PC-3 (cell line): ENCODE results near the gene ZNF19. TPM values are rescaled to one million over a fixed set of nuclear protein-coding genes. Genes with fewer than 3 reads are reported as not detected.
A peak's percentile ranks its signal among the peaks of the same experiment; 100 is the strongest.

Source experiments
- ATAC-seq: fragments of 200-7000 bp; cut with Tn5 transposase; 2 replicates; pipeline ENCODE4 v1.9.1; 2020; ENCODE audit warnings: mild to moderate bottlenecking, moderate library complexity
- BruUV-seq: library from RNA; stranded (reverse); fragments of 400-500 nt; replicated peaks from 2 replicates; lab custom pipeline; 2021; lab: Mats Ljungman, UMichigan
- CTCF ChIA-PET: fragments of 300-600 bp; sonication (Branson Sonifier 250); formaldehyde crosslinking; loops from one replicate; lab custom pipeline; 2022; ENCODE audit warnings: antibody characterized with exemption; lab: Charles Lee
- POLR2A ChIA-PET: fragments of 300-600 bp; sonication (Branson Sonifier 250); formaldehyde crosslinking; loops from one replicate; lab custom pipeline; 2022; ENCODE audit warnings: antibody characterized with exemption; ENCODE audit not compliant: unreplicated experiment; lab: Charles Lee
- DNase-seq: peaks from one replicate; pipeline ENCODE4 v3.0.0-alpha.2; 2015
- H2AFZ ChIP-seq: fragments of 300-600 bp; sonication (generic); 2 replicates; pipeline ENCODE4 v1.6.0; 2016; ENCODE audit warnings: antibody characterized with exemption, low read length
- H3F3A ChIP-seq: fragments of 300-600 bp; sonication (generic); one replicate; pipeline ENCODE4 v1.6.0; 2017; ENCODE audit warnings: antibody characterized with exemption, low read length, control low read depth, mild to moderate bottlenecking; ENCODE audit not compliant: unreplicated experiment
- H3K27ac ChIP-seq: fragments of 300-600 bp; sonication (generic); 2 replicates; pipeline ENCODE4 v1.5.1; 2016; ENCODE audit warnings: mild to moderate bottlenecking, low read length
- H3K27me3 ChIP-seq: fragments of 300-600 bp; sonication (generic); 2 replicates; pipeline ENCODE4 v1.6.1; 2016; ENCODE audit warnings: low read length, mixed read lengths
- H3K36me3 ChIP-seq: fragments of 300-600 bp; sonication (generic); 2 replicates; pipeline ENCODE4 v1.6.1; 2016; ENCODE audit warnings: low read depth, mixed run types, low read length, mixed read lengths
- H3K4me1 ChIP-seq: fragments of 300-600 bp; sonication (generic); 2 replicates; pipeline ENCODE4 v1.5.1; 2016; ENCODE audit warnings: low read length; ENCODE audit not compliant: insufficient read depth
- H3K4me2 ChIP-seq: fragments of 300-600 bp; sonication (generic); 2 replicates; pipeline ENCODE4 v1.6.0; 2016; ENCODE audit warnings: low read length
- H3K4me3 ChIP-seq: fragments of 300-600 bp; sonication (generic); 2 replicates; pipeline ENCODE4 v1.5.1; 2016; ENCODE audit warnings: mild to moderate bottlenecking, low read length, mixed read lengths
- H3K79me2 ChIP-seq: fragments of 300-600 bp; sonication (generic); 2 replicates; pipeline ENCODE4 v1.6.1; 2017; ENCODE audit warnings: low read length, mixed read lengths
- H3K9ac ChIP-seq: fragments of 300-600 bp; sonication (generic); 2 replicates; pipeline ENCODE4 v1.6.0; 2016; ENCODE audit warnings: mild to moderate bottlenecking, low read length
- H3K9me2 ChIP-seq: fragments of 300-600 bp; sonication (generic); replicated peaks from 2 replicates; pipeline ENCODE4 v1.6.1; 2016; ENCODE audit warnings: mixed run types, low read length, mixed read lengths
- H3K9me3 ChIP-seq: fragments of 300-600 bp; sonication (generic); 2 replicates; pipeline ENCODE4 v1.6.1; 2016; ENCODE audit warnings: low read length, mixed read lengths
- H4K20me1 ChIP-seq: fragments of 300-600 bp; sonication (generic); 2 replicates; pipeline ENCODE4 v1.6.1; 2016; ENCODE audit warnings: low read length, mixed read lengths
- CTCF ChIP-seq: fragments of 300-600 bp; sonication (generic); conservative IDR thresholded peaks from 2 replicates; pipeline ENCODE4 v1.5.1; 2017; ENCODE audit warnings: antibody characterized with exemption, low read depth, mild to moderate bottlenecking, low read length
- EZH2 ChIP-seq: fragments of 300-600 bp; sonication (generic); IDR thresholded peaks from one replicate; pipeline ENCODE4 v1.6.1; 2017; ENCODE audit warnings: antibody characterized with exemption, mild to moderate bottlenecking, low read length; ENCODE audit not compliant: unreplicated experiment
- EZH2phosphoT487 ChIP-seq: fragments of 300-600 bp; sonication (generic); IDR thresholded peaks from 2 replicates; pipeline ENCODE4 v1.6.1; 2018; ENCODE audit warnings: mild to moderate bottlenecking, antibody characterized with exemption, low read length, borderline replicate concordance
- intact Hi-C: fragments of 100-400 bp; cut with micrococcal nuclease; formaldehyde crosslinking; loops from 2 replicates; pipeline ENCODE4 v1.9.0; 2023
- total RNA-seq: library from RNA; depleted of rRNA; stranded (reverse); fragments of >200 nt; gene quantifications from 2 replicates; pipeline ENCODE4 v1.2.3, GENCODE V29; 2014

ZNF19 gene
- total RNA-seq, 1 experiment from 2014 or later = 1.5 TPM

DNA sequence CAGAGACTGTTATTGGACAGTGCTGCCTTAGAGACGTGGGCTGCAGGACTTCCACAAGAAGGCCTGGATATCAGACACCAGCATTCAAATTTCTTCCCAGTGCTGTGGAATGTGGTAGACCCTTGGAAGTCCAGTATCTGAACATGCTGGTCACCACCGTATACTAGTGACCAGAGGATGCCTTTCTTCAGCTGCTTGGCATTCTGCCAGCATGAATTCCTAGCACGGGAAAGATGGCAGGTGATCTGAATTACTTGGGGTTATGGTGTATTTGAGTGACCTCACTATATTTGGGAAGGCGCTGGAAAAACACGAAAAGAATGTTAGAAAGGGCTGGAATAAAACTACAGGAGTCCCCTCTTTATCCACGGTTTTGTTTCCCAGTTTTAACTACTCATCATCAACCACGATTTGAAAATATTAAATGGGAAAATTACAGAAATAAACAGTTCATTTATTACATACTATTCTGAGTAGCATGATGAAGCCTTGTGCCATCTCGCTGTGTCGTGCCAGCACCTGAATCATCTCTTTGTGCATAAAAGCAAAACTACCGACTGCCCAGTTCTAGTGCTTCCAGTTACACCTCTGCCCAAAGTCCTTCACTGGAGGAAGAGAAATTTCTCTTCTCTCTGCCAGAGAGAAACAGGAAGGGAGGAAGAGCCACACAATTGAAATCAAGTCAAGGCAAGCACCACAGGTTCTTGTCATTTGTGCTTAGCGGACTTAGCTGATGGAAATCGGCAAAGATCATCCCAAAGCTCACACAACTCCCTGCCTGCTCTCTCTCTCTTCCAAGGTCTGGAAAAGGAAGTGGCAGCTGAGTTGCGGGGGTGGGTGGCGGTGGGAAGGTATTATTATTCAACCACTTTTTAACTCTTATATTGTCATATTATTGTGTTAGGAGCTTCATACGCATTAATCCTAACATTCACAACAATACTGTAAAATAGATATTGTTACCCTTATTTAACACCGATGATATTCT is 35.7 kb upstream of the ZNF19 start:
- Histone ChIP-seq H3K4me2 (no peak overlapping the region), H3K27me3 (peaks cover 42% of the 10 kb centered on the region), H3K9me3 (no peaks in the 10 kb centered on the region), H3K27ac (no peak overlapping the region), H3K9me2 (no peaks in the 10 kb centered on the region), H3K79me2 (no peaks in the 10 kb centered on the region), H3K4me3 (no peak overlapping the region), H2AFZ (no peak overlapping the region), H4K20me1 (no peaks in the 10 kb centered on the region), H3F3A (no peaks in the 10 kb centered on the region), H3K36me3 (no peaks in the 10 kb centered on the region), H3K9ac (no peak overlapping the region), H3K4me1 (no peaks in the 10 kb centered on the region)
- TF ChIP-seq EZH2 (no peak), CTCF (no peak), EZH2phosphoT487 (no peak)
- POLR2A ChIA-PET = no interaction called here
- DNase-seq (no peak), ATAC-seq (no peak)
- CTCF ChIA-PET = no interaction called here
- intact Hi-C loops = no loop called here
- BruUV-seq = no TSS peak

- ATAC-seq = no peak
- ChIA-PET POLR2A (no interaction called here), CTCF (no interaction called here)
- DNase-seq = peak; percentile 15
- H3F3A ChIP-seq = no peaks in the 10 kb centered on the region
- H3K4me3 ChIP-seq = no peak overlapping the region
- H3K27me3 ChIP-seq = peaks cover 27% of the 10 kb centered on the region
- no peaks in the 10 kb centered on the region for H3K79me2 ChIP-seq
- no peaks in the 10 kb centered on the region for H3K36me3 ChIP-seq
- H3K4me1 ChIP-seq = no peaks in the 10 kb centered on the region
- no peaks in the 10 kb centered on the region for H4K20me1 ChIP-seq
- H3K27ac ChIP-seq = no peak overlapping the region
- no peak overlapping the region for H2AFZ ChIP-seq
- no peaks in the 10 kb centered on the region for H3K9me3 ChIP-seq
- H3K9me2 ChIP-seq = no peaks in the 10 kb centered on the region
- TF ChIP-seq EZH2phosphoT487 = no peak
- no peak for TF ChIP-seq CTCF
- no peak for TF ChIP-seq EZH2
- H3K9ac ChIP-seq = no peak overlapping the region
- intact Hi-C loops = no loop called here
- H3K4me2 ChIP-seq = no peak overlapping the region
- BruUV-seq = no TSS peak
These were observed 31.4 kb upstream of the ZNF19 start for GRCh38 chr16:71520550-71520949.

- ChIA-PET CTCF (no interaction called here), POLR2A (no interaction called here)
- H3K9me3 ChIP-seq = no peaks in the 10 kb centered on the region
- H3K36me3 ChIP-seq = no peaks in the 10 kb centered on the region
- no peak overlapping the region for H3K9ac ChIP-seq
- H3K4me3 ChIP-seq = no peak overlapping the region
- no peak overlapping the region for H2AFZ ChIP-seq
- H3F3A ChIP-seq = no peaks in the 10 kb centered on the region
- no peak for ATAC-seq
- no peaks in the 10 kb centered on the region for H3K9me2 ChIP-seq
- H3K4me2 ChIP-seq = no peak overlapping the region
- H4K20me1 ChIP-seq = no peaks in the 10 kb centered on the region
- no peaks in the 10 kb centered on the region for H3K79me2 ChIP-seq
- no peak for DNase-seq
- no peak overlapping the region for H3K27ac ChIP-seq
- peaks cover 7% of the 10 kb centered on the region; the same call in 1 of the 2 replicates for H3K27me3 ChIP-seq
- no TSS peak for BruUV-seq
- H3K4me1 ChIP-seq = no peaks in the 10 kb centered on the region
- TF ChIP-seq EZH2phosphoT487 (no peak), EZH2 (no peak), CTCF (no peak)
- intact Hi-C loops = no loop called here
These were observed 25.9 kb upstream of the ZNF19 start for GRCh38 chr16:71515026-71515425.
